HCT116 (cell line): Measurements from ENCODE around the gene LBR. TPM values are rescaled to one million over a fixed set of nuclear protein-coding genes. Genes with fewer than 3 reads are reported as not detected.

Experiments
- ATAC-seq: fragments of 200-7000 bp; cut with Tn5 transposase; 2 replicates; pipeline ENCODE4 v1.9.1; 2020; ENCODE audit warnings: mild to moderate bottlenecking, moderate library complexity
- BruUV-seq: library from RNA; stranded (reverse); fragments of 400-500 nt; replicated peaks from 2 replicates; lab custom pipeline; 2021; lab: Mats Ljungman, UMichigan
- CTCF ChIA-PET: fragments of 300-600 bp; sonication (Branson Sonifier 250); formaldehyde crosslinking; loops from one replicate; lab custom pipeline; 2021; ENCODE audit warnings: antibody characterized with exemption; lab: Charles Lee
- POLR2A ChIA-PET: fragments of 300-600, 350-600 bp; sonication (Branson Sonifier 250); formaldehyde crosslinking; loops from one replicate; lab custom pipeline; 2021; ENCODE audit warnings: antibody characterized with exemption; lab: Charles Lee
- RAD21 ChIA-PET, 2 experiments: fragments of 300-600 bp; sonication (Branson Sonifier 250); formaldehyde crosslinking; loops; one replicate each; lab custom pipeline; 2023; ENCODE audit warnings: low total read pairs in 2 of 2; ENCODE audit not compliant: uncharacterized antibody in 2 of 2, unreplicated experiment in 2 of 2, low non-redundant PET in 1 of 2; lab: Charles Lee
- DNase-seq: peaks from one replicate; pipeline ENCODE4 v3.0.0-alpha.2; 2010; ENCODE audit warnings: low read depth, low spot score
- H2AFZ ChIP-seq: fragments of 200-600 bp; shearing (Covaris generic), sonication (generic); 2 replicates; pipeline ENCODE4 v1.6.1; 2017; ENCODE audit warnings: low read depth, mixed run types, mixed read lengths, antibody characterized with exemption, low read length; ENCODE audit not compliant: poor library complexity, severe bottlenecking
- H3K27ac ChIP-seq: 2 replicates; pipeline ENCODE4 v1.5.1; 2012; ENCODE audit warnings: low read depth, low read length
- H3K27me3 ChIP-seq: fragments of 200-600 bp; sonication (generic); 2 replicates; pipeline ENCODE4 v1.6.1; 2016; ENCODE audit warnings: mixed run types, low read length, mixed read lengths; ENCODE audit not compliant: insufficient read depth
- H3K36me3 ChIP-seq, 2 experiments: fragments of 200-500 bp in 1 of 2; fragments of 200-600 bp in 1 of 2; sonication (Bioruptor generic) in 1 of 2; sonication (generic) in 1 of 2; 2 replicates each; pipeline versions ENCODE4 v1.5.1 to v1.6.1; 2014 to 2016; ENCODE audit warnings: low read length in 2 of 2, inconsistent platforms in 1 of 2, mixed read lengths in 1 of 2, mixed run types in 1 of 2; ENCODE audit not compliant: insufficient read depth in 2 of 2, control insufficient read depth in 1 of 2
- H3K4me1 ChIP-seq, 2 experiments: fragments of 200-600 bp in 1 of 2; sonication (generic) in 1 of 2; 2 replicates each; pipeline versions ENCODE4 v1.5.1 to v1.6.1; 2012 to 2017; ENCODE audit warnings: low read length in 2 of 2, inconsistent platforms in 1 of 2, mild to moderate bottlenecking in 1 of 2, mixed read lengths in 1 of 2, mixed run types in 1 of 2, moderate library complexity in 1 of 2; ENCODE audit not compliant: insufficient read depth in 2 of 2, control insufficient read depth in 1 of 2
- H3K4me2 ChIP-seq: fragments of 200-600 bp; sonication (generic); 2 replicates; pipeline ENCODE4 v1.6.1; 2017; ENCODE audit warnings: mixed run types, low read length, mixed read lengths
- H3K4me3 ChIP-seq, 2 experiments: fragments of 200-600 bp in 1 of 2; sonication (generic) in 1 of 2; replicated peaks in 1 of 2; 2 replicates each; pipeline ENCODE4 v1.5.1; 2011 to 2016; ENCODE audit warnings: low read length in 2 of 2, control low read depth in 1 of 2, low read depth in 1 of 2, mild to moderate bottlenecking in 1 of 2, mixed read lengths in 1 of 2, mixed run types in 1 of 2
- H3K79me2 ChIP-seq: fragments of 200-600 bp; sonication (generic); 2 replicates; pipeline ENCODE4 v1.6.1; 2017; ENCODE audit warnings: mild to moderate bottlenecking, mixed run types, low read length, moderate library complexity, mixed read lengths; ENCODE audit not compliant: insufficient read depth
- H3K9ac ChIP-seq: fragments of 200-600 bp; sonication (generic); 2 replicates; pipeline ENCODE4 v1.6.1; 2016; ENCODE audit warnings: low read length, mixed read lengths
- H3K9me2 ChIP-seq: fragments of 200-600 bp; sonication (generic), shearing (Covaris generic); 2 replicates; pipeline ENCODE4 v1.6.1; 2017; ENCODE audit warnings: mixed run types, mild to moderate bottlenecking, moderate library complexity; ENCODE audit not compliant: insufficient read depth
- H3K9me3 ChIP-seq, 2 experiments: fragments of 200-500 bp in 1 of 2; fragments of 200-600 bp in 1 of 2; sonication (Bioruptor generic) in 1 of 2; sonication (generic) in 1 of 2; 2 replicates each; pipeline ENCODE4 v1.6.1; 2014 to 2017; ENCODE audit warnings: low read length in 2 of 2, mixed read lengths in 2 of 2, inconsistent platforms in 1 of 2, low read depth in 1 of 2, mild to moderate bottlenecking in 1 of 2, mixed run types in 1 of 2, moderate library complexity in 1 of 2; ENCODE audit not compliant: control insufficient read depth in 1 of 2, insufficient read depth in 1 of 2
- H4K20me1 ChIP-seq: fragments of 200-600 bp; sonication (generic), shearing (Covaris generic); 2 replicates; pipeline ENCODE4 v1.6.1; 2017; ENCODE audit warnings: mixed run types, mild to moderate bottlenecking, moderate library complexity; ENCODE audit not compliant: insufficient read depth
- CBX3 ChIP-seq: IDR thresholded peaks from 2 replicates; pipeline ENCODE4 v1.6.1; 2012; ENCODE audit warnings: low read depth
- CEBPB ChIP-seq: IDR thresholded peaks from 2 replicates; pipeline ENCODE4 v1.6.1; 2012; ENCODE audit warnings: low read depth
- EGR1 ChIP-seq: IDR thresholded peaks from 2 replicates; pipeline ENCODE4 v1.6.1; 2012; ENCODE audit warnings: low read depth
- ELF1 ChIP-seq: IDR thresholded peaks from 2 replicates; pipeline ENCODE4 v1.6.1; 2012; ENCODE audit warnings: low read depth, borderline replicate concordance
- EZH2 ChIP-seq: fragments of 200-600 bp; sonication (generic); IDR thresholded peaks from 2 replicates; pipeline ENCODE4 v1.6.1; 2017; ENCODE audit warnings: antibody characterized with exemption, mixed run types
- FOSL1 ChIP-seq: IDR thresholded peaks from 2 replicates; pipeline ENCODE4 v1.6.1; 2012; ENCODE audit warnings: low read depth
- JUND ChIP-seq: IDR thresholded peaks from 2 replicates; pipeline ENCODE4 v1.6.1; 2012
- POLR2AphosphoS5 ChIP-seq: IDR thresholded peaks from 2 replicates; pipeline ENCODE4 v1.6.1; 2011; ENCODE audit warnings: mild to moderate bottlenecking, low read depth, low read length, moderate library complexity
- RAD21 ChIP-seq: IDR thresholded peaks from 2 replicates; pipeline ENCODE4 v1.6.1; 2012; ENCODE audit warnings: low read depth, mild to moderate bottlenecking
- SIN3A ChIP-seq: IDR thresholded peaks from 2 replicates; pipeline ENCODE4 v1.6.1; 2012; ENCODE audit warnings: low read depth
- TCF7L2 ChIP-seq: IDR thresholded peaks from 2 replicates; pipeline ENCODE4 v1.7.0; 2011; ENCODE audit warnings: borderline replicate concordance, inconsistent platforms; ENCODE audit not compliant: insufficient read depth, insufficient read length; ENCODE audit errors: extremely low read depth
- YY1 ChIP-seq: IDR thresholded peaks from 2 replicates; pipeline ENCODE4 v1.6.1; 2011; ENCODE audit warnings: low read length, low read depth, moderate library complexity, mild to moderate bottlenecking; ENCODE audit not compliant: insufficient replicate concordance; ENCODE audit errors: extremely low read depth
- ZFX ChIP-seq: fragments of 450-650 bp; IDR thresholded peaks from 2 replicates; pipeline ENCODE4 v1.6.1; 2017
- ZNF274 ChIP-seq: fragments of 200-500 bp; sonication (Bioruptor generic); IDR thresholded peaks from 2 replicates; pipeline ENCODE4 v1.6.1; 2014; ENCODE audit warnings: mild to moderate bottlenecking, low read depth, low read length, inconsistent platforms
- intact Hi-C: fragments of 100-400 bp; cut with micrococcal nuclease; formaldehyde crosslinking; loops from 2 replicates; pipeline ENCODE4 v1.10.0; 2022
- total RNA-seq: library from RNA; stranded (reverse); gene quantifications from one replicate; pipeline ENCODE4 v1.2.1, GENCODE V29; 2021; ENCODE audit not compliant: unreplicated experiment
- TF ChIP-seq, protein P1 (sequence below): IDR thresholded peaks from 2 replicates; pipeline ENCODE4 v1.6.1; 2012
- TF ChIP-seq, protein P2 (sequence below): IDR thresholded peaks from 2 replicates; pipeline ENCODE4 v1.6.1; 2012
- TF ChIP-seq, protein P3 (sequence below): IDR thresholded peaks from 2 replicates; pipeline ENCODE4 v1.6.1; 2012; ENCODE audit warnings: low read depth
- TF ChIP-seq, protein P4 (sequence below), 3 experiments: fragments of 200-600 bp in 1 of 3; sonication (generic) in 1 of 3; IDR thresholded peaks in 2 of 3; conservative IDR thresholded peaks in 1 of 3; 2 replicates each; pipeline ENCODE4 v1.5.1; 2012 to 2017; ENCODE audit warnings: low read depth in 2 of 3, low read length in 2 of 3, antibody characterized with exemption in 1 of 3, borderline replicate concordance in 1 of 3, control low read depth in 1 of 3, mild to moderate bottlenecking in 1 of 3, mixed read lengths in 1 of 3, mixed run types in 1 of 3, moderate library complexity in 1 of 3; ENCODE audit not compliant: insufficient read depth in 1 of 3

Gene LBR
- total RNA-seq, 1 experiment from 2014 or later = 97.4 TPM

DNA sequence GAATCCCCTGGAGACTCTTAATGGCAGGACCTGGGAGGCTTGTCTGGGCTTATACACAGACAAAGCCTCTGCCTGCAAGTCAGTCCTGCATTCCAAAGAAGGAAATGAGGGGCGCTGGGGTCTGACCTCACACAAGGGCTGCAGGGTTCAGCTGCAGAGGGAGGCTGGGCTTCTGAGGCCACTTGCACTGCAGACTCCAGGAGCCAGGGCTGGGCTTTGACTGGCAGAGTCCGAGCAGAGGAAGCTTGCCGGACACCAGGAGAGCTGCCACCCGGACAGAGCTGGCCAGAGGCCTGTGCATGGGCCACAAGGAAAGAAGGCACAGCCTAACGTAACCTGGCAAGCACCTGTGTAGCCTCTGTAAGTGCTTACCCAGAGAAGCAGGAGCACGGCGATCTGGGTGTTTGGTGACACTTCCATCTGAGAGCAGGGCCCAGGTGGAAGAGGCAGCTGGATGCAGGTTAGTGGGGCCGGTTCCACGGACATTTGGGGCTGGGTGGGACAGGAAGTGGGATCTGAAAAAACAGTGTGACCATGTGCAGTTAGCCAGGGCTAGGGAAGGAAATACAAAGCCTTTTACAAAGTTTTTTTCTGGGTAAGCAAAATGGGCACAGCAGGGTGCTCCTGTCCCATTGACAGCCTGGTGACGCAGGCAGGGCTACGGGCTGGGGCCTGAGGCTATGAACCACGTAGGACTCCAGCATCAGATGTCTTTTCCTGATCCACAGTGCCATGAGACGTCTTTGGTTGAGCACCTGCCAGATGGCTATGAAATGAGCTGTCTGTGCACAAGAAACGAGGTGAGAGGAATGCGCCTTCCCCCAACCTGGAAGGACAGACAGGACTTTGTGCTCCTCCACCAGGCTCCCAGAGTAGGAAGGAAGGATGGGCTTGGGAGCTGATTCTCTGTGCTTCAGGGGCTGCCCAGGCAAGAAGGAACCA is 37.3 kb upstream of the LBR start:
- DNase-seq (no peak), ATAC-seq (no peak)
- no peaks in the 10 kb centered on the region for H3K9me2 ChIP-seq
- no TSS peak for BruUV-seq
- ChIA-PET POLR2A (no interaction called here), RAD21 (no interaction called here), CTCF (interaction anchor here (2.1 kb wide), 1 partner anchor 9 kb away, joined by 4 read pairs; no protein-coding TSS in a partner anchor)
- no peak overlapping the region for H3K27ac ChIP-seq
- no peaks in the 10 kb centered on the region for H4K20me1 ChIP-seq
- peaks cover 8 to 31% of the 10 kb centered on the region in 2 experiments; a peak in 3 of 4 replicates for H3K4me1 ChIP-seq
- H3K36me3 ChIP-seq = no peaks in the 10 kb centered on the region
- H3K4me3 ChIP-seq = no peak overlapping the region
- H3K79me2 ChIP-seq = no peaks in the 10 kb centered on the region
- H3K4me2 ChIP-seq = no peak overlapping the region
- intact Hi-C loops = no loop called here
- no peak overlapping the region for H3K9ac ChIP-seq
- H3K27me3 ChIP-seq = no peaks in the 10 kb centered on the region
- no peak overlapping the region for H2AFZ ChIP-seq
- H3K9me3 ChIP-seq = no peaks in the 10 kb centered on the region
- no peak for TF ChIP-seq EZH2
- TF ChIP-seq, protein P1, sequence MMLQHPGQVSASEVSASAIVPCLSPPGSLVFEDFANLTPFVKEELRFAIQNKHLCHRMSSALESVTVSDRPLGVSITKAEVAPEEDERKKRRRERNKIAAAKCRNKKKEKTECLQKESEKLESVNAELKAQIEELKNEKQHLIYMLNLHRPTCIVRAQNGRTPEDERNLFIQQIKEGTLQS = no peak
- no peak for TF ChIP-seq ELF1
- TF ChIP-seq, protein P2, sequence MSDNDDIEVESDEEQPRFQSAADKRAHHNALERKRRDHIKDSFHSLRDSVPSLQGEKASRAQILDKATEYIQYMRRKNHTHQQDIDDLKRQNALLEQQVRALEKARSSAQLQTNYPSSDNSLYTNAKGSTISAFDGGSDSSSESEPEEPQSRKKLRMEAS = no peak
- TF ChIP-seq, protein P3, sequence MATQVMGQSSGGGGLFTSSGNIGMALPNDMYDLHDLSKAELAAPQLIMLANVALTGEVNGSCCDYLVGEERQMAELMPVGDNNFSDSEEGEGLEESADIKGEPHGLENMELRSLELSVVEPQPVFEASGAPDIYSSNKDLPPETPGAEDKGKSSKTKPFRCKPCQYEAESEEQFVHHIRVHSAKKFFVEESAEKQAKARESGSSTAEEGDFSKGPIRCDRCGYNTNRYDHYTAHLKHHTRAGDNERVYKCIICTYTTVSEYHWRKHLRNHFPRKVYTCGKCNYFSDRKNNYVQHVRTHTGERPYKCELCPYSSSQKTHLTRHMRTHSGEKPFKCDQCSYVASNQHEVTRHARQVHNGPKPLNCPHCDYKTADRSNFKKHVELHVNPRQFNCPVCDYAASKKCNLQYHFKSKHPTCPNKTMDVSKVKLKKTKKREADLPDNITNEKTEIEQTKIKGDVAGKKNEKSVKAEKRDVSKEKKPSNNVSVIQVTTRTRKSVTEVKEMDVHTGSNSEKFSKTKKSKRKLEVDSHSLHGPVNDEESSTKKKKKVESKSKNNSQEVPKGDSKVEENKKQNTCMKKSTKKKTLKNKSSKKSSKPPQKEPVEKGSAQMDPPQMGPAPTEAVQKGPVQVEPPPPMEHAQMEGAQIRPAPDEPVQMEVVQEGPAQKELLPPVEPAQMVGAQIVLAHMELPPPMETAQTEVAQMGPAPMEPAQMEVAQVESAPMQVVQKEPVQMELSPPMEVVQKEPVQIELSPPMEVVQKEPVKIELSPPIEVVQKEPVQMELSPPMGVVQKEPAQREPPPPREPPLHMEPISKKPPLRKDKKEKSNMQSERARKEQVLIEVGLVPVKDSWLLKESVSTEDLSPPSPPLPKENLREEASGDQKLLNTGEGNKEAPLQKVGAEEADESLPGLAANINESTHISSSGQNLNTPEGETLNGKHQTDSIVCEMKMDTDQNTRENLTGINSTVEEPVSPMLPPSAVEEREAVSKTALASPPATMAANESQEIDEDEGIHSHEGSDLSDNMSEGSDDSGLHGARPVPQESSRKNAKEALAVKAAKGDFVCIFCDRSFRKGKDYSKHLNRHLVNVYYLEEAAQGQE = no peak
- TF ChIP-seq, protein P4, sequence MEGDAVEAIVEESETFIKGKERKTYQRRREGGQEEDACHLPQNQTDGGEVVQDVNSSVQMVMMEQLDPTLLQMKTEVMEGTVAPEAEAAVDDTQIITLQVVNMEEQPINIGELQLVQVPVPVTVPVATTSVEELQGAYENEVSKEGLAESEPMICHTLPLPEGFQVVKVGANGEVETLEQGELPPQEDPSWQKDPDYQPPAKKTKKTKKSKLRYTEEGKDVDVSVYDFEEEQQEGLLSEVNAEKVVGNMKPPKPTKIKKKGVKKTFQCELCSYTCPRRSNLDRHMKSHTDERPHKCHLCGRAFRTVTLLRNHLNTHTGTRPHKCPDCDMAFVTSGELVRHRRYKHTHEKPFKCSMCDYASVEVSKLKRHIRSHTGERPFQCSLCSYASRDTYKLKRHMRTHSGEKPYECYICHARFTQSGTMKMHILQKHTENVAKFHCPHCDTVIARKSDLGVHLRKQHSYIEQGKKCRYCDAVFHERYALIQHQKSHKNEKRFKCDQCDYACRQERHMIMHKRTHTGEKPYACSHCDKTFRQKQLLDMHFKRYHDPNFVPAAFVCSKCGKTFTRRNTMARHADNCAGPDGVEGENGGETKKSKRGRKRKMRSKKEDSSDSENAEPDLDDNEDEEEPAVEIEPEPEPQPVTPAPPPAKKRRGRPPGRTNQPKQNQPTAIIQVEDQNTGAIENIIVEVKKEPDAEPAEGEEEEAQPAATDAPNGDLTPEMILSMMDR (IDR thresholded peaks at IDR 0.05 in 2 of 3, conservative IDR thresholded peaks at IDR 0.05 in 1 of 3; ENCODE audit: borderline replicate concordance in 1 of 3, insufficient read depth in 1 of 3, low read depth in 2 of 3, low read length in 2 of 3) = no peak
- no peak for TF ChIP-seq ZNF274
- no peak for TF ChIP-seq TCF7L2
- no peak for TF ChIP-seq RAD21
- no peak for TF ChIP-seq YY1
- TF ChIP-seq JUND = no peak
- no peak for TF ChIP-seq POLR2AphosphoS5
- no peak for TF ChIP-seq CEBPB
- TF ChIP-seq SIN3A = no peak
- no peak for TF ChIP-seq ZFX
- TF ChIP-seq FOSL1 = no peak
- no peak for TF ChIP-seq CBX3
- no peak for TF ChIP-seq EGR1
